ENCODE measurements around the gene GRM8.

DNA sequence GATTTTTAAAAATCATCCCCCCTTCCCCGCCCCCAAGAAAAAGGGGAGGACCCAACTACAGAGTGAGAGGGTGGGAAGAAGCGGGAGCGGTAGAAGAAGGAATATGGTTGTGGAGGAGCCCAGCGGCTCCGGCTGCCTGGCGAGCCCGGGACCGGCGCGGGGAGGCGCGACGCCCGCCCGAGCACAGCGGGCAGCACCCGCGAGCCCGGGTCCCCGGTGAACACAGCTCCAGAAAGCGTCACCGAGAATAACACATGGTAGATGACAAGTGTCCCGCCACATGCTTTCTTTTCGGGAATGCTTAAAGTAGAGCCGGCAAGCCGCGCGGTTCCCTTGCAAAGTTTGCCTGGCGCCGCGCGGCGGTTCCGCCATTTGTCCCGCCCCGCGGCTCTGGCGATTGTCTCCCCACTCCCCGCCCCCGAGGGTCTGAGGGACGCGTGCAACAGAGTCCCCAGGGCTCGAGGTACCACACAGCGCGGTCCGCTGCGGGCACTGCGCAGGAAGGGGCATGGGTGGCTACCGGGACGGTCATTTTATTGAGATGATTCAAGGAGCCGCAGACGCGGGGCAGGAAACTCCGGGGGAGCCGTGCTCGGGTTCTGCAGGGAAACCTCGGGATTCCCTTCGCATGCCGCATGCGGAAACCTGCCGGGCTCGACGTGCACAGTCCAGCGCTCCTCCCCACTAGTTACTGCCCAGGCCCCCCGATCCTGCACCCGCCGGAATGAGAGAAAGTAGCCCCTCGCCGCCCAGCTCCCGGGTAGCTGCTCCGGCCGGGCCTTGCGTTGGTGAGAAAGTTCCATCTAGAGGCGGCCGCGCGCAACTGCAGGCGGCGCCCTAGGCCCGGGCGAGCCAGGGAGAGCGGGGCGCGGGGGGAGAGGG, 781 bp upstream of the GRM8 start:
- TF ChIP-seq, protein P1, sequence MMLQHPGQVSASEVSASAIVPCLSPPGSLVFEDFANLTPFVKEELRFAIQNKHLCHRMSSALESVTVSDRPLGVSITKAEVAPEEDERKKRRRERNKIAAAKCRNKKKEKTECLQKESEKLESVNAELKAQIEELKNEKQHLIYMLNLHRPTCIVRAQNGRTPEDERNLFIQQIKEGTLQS (IDR thresholded peaks at IDR 0.05; ENCODE audit: borderline replicate concordance, extremely low read depth, low read depth, low read length) = no peak
- TF ChIP-seq, protein P2, sequence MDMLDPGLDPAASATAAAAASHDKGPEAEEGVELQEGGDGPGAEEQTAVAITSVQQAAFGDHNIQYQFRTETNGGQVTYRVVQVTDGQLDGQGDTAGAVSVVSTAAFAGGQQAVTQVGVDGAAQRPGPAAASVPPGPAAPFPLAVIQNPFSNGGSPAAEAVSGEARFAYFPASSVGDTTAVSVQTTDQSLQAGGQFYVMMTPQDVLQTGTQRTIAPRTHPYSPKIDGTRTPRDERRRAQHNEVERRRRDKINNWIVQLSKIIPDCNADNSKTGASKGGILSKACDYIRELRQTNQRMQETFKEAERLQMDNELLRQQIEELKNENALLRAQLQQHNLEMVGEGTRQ (IDR thresholded peaks at IDR 0.05; ENCODE audit: borderline replicate concordance, low read depth, low read length) = no peak
- no peak for TF ChIP-seq ETV6 (conservative IDR thresholded peaks at IDR 0.05 in 1 of 2, IDR thresholded peaks at IDR 0.05 in 1 of 2; ENCODE audit: borderline replicate concordance in 1 of 2, low read depth in 1 of 2)
- TF ChIP-seq BHLHE40 (IDR thresholded peaks at IDR 0.05; ENCODE audit: borderline replicate concordance in 1 of 2, low read depth in 2 of 2, low read length in 1 of 2) = no peak
- no peak for TF ChIP-seq MXI1 (IDR thresholded peaks at IDR 0.05; ENCODE audit: low read depth, low read length)
- no peak for TF ChIP-seq POLR2AphosphoS5 (IDR thresholded peaks at IDR 0.05; ENCODE audit: low read length)
- no peak for TF ChIP-seq SP1 (IDR thresholded peaks at IDR 0.05; ENCODE audit: low read depth, low read length)
- TF ChIP-seq TAF1 (IDR thresholded peaks at IDR 0.05; ENCODE audit: borderline replicate concordance, low read depth, low read length) = no peak

Measured in GM12878 (cell line).